Measurements from ENCODE around the gene TMEM176A. TPM values are rescaled to one million over a fixed set of nuclear protein-coding genes. Genes with fewer than 3 reads are reported as not detected.

The TMEM176A gene
- total RNA-seq, 1 experiment from 2014 or later: not detected

- H3K79me2 ChIP-seq (ENCODE audit: insufficient read depth, low read length): no peaks in the 10 kb centered on the region
- no peak overlapping the region for H3K9ac ChIP-seq (ENCODE audit: low read length)
- H3K36me3 ChIP-seq (ENCODE audit: control insufficient read depth in 1 of 2, insufficient read depth in 2 of 2, low read length in 2 of 2): no peaks in the 10 kb centered on the region
- RAD21 ChIA-PET (ENCODE audit: low non-redundant PET in 1 of 2, low total read pairs in 2 of 2, uncharacterized antibody in 2 of 2, unreplicated experiment in 2 of 2): no interaction called here
- peaks cover 12% of the 10 kb centered on the region; the same call in 1 of the 2 replicates for H3K27me3 ChIP-seq (ENCODE audit: insufficient read depth, low read length)
- no peak overlapping the region for H3K27ac ChIP-seq (ENCODE audit: low read depth, low read length)
- TF ChIP-seq RAD21 (IDR thresholded peaks at IDR 0.05; ENCODE audit: low read depth): no peak
- no peak for TF ChIP-seq SP1 (IDR thresholded peaks at IDR 0.05; ENCODE audit: low read depth)
- no peak for TF ChIP-seq ELF1 (IDR thresholded peaks at IDR 0.05; ENCODE audit: borderline replicate concordance, low read depth)
- TF ChIP-seq YY1 (IDR thresholded peaks at IDR 0.05; ENCODE audit: extremely low read depth, insufficient replicate concordance, low read depth, low read length): no peak
- no peak for TF ChIP-seq EZH2phosphoT487 (IDR thresholded peaks at IDR 0.05; ENCODE audit: borderline replicate concordance)
- TF ChIP-seq POLR2AphosphoS5 (IDR thresholded peaks at IDR 0.05; ENCODE audit: low read depth, low read length): no peak
- no peak for TF ChIP-seq ATF3 (IDR thresholded peaks at IDR 0.05)
- TF ChIP-seq POLR2A (IDR thresholded peaks at IDR 0.05; ENCODE audit: borderline replicate concordance, extremely low read depth, insufficient read depth, insufficient read length): no peak
- no peak for TF ChIP-seq MAX (IDR thresholded peaks at IDR 0.05)
- TF ChIP-seq EZH2 (IDR thresholded peaks at IDR 0.05): no peak
- TF ChIP-seq ZBTB33 (IDR thresholded peaks at IDR 0.05; ENCODE audit: extremely low read depth, insufficient replicate concordance, low read length): no peak
- no peak for TF ChIP-seq CBX3 (IDR thresholded peaks at IDR 0.05; ENCODE audit: low read depth)
- TF ChIP-seq TCF7L2 (IDR thresholded peaks at IDR 0.05; ENCODE audit: borderline replicate concordance, extremely low read depth, insufficient read depth, insufficient read length): no peak
- no peak for TF ChIP-seq SIN3A (IDR thresholded peaks at IDR 0.05; ENCODE audit: low read depth)
- no peak for TF ChIP-seq FOSL1 (IDR thresholded peaks at IDR 0.05; ENCODE audit: low read depth)
- no peak for TF ChIP-seq REST (IDR thresholded peaks at IDR 0.05; ENCODE audit: low read depth)
- no peak for TF ChIP-seq CTCF (IDR thresholded peaks at IDR 0.05 in 2 of 3, conservative IDR thresholded peaks at IDR 0.05 in 1 of 3; ENCODE audit: borderline replicate concordance in 1 of 3, insufficient read depth in 1 of 3, low read depth in 2 of 3, low read length in 2 of 3)
- TF ChIP-seq ZFX (IDR thresholded peaks at IDR 0.05): no peak
- TF ChIP-seq EGR1 (IDR thresholded peaks at IDR 0.05; ENCODE audit: low read depth): no peak
- TF ChIP-seq JUND (IDR thresholded peaks at IDR 0.05): no peak
- DNase-seq (ENCODE audit: low read depth, low spot score) (no peak), ATAC-seq (no peak)
- no peaks in the 10 kb centered on the region for H3K9me2 ChIP-seq (ENCODE audit: insufficient read depth)
- BruUV-seq (replicated peaks): no TSS peak
- H3K9me3 ChIP-seq (ENCODE audit: control insufficient read depth in 1 of 2, insufficient read depth in 1 of 2, low read depth in 1 of 2, low read length in 2 of 2): no peaks in the 10 kb centered on the region
- intact Hi-C loops (cut with micrococcal nuclease): loop anchor here (10.0 kb wide), 1 partner anchor 245 kb away; no protein-coding TSS in a partner anchor
- no peak overlapping the region for H3K4me2 ChIP-seq (ENCODE audit: low read length)
- H2AFZ ChIP-seq (ENCODE audit: low read depth, low read length, poor library complexity, severe bottlenecking): no peak overlapping the region
- H3K4me3 ChIP-seq (replicated peaks in 1 of 2; ENCODE audit: low read depth in 1 of 2, low read length in 2 of 2): no peak overlapping the region
- CTCF ChIA-PET: no interaction called here
- POLR2A ChIA-PET: no interaction called here
- no peaks in the 10 kb centered on the region for H3K4me1 ChIP-seq (ENCODE audit: control insufficient read depth in 1 of 2, insufficient read depth in 2 of 2, low read length in 2 of 2)
- H4K20me1 ChIP-seq (ENCODE audit: insufficient read depth): no peaks in the 10 kb centered on the region
Measured at GRCh38 chr7:150769768-150770167, 30.8 kb upstream of the TMEM176A start.
